Endothelial cell of umbilical vein (primary cell): Measurements from ENCODE around the gene TACC3.

Experiments
- CTCF ChIP-seq, 2 donors: IDR thresholded peaks; 1 replicate in 1 of 2; 2 replicates in 1 of 2; pipeline ENCODE4 v1.5.1; 2011; ENCODE audit warnings: low read length in 2 of 2, mild to moderate bottlenecking in 2 of 2, moderate library complexity in 2 of 2, control low read depth in 1 of 2, inconsistent platforms in 1 of 2, low read depth in 1 of 2; ENCODE audit not compliant: insufficient read depth in 1 of 2; ENCODE audit errors: extremely low read depth in 1 of 2
- EZH2 ChIP-seq: IDR thresholded peaks from 2 replicates; pipeline ENCODE4 v1.6.1; 2012; ENCODE audit warnings: borderline replicate concordance, low read depth, mild to moderate bottlenecking, moderate library complexity, low read length, inconsistent platforms; ENCODE audit not compliant: severe bottlenecking
- JUN ChIP-seq: IDR thresholded peaks from 2 replicates; pipeline ENCODE4 v1.6.1; 2011; ENCODE audit warnings: borderline replicate concordance, low read depth; ENCODE audit not compliant: insufficient read length, insufficient read depth
- MAX ChIP-seq: IDR thresholded peaks from 2 replicates; pipeline ENCODE4 v1.6.1; 2011; ENCODE audit not compliant: insufficient read depth, insufficient read length
- POLR2A ChIP-seq: IDR thresholded peaks from 2 replicates; pipeline ENCODE4 v1.6.1; 2012; ENCODE audit warnings: low read depth, mild to moderate bottlenecking, control low read depth, low read length
- POLR2AphosphoS5 ChIP-seq: IDR thresholded peaks from 2 replicates; pipeline ENCODE4 v1.6.1; 2012; ENCODE audit warnings: low read depth, mild to moderate bottlenecking, control low read depth, low read length, moderate library complexity; ENCODE audit not compliant: insufficient read depth

GRCh38 chr4:1711055-1711570 is 10.2 kb upstream of the TACC3 start:
- no peak for TF ChIP-seq CTCF (IDR thresholded peaks at IDR 0.05; ENCODE audit: extremely low read depth in 1 of 2, insufficient read depth in 1 of 2, low read depth in 1 of 2, low read length in 2 of 2)
- no peak for TF ChIP-seq MAX
- no peak for TF ChIP-seq POLR2AphosphoS5
- TF ChIP-seq POLR2A = no peak
- no peak for TF ChIP-seq EZH2
- no peak for TF ChIP-seq JUN
